SJCRH30 (cell line): Measurements from ENCODE around the gene TIMP3. TPM values are rescaled to one million over a fixed set of nuclear protein-coding genes. Genes with fewer than 3 reads are reported as not detected.

Experiments
- DNase-seq, 2 experiments: peaks; one replicate each; pipeline ENCODE4 v3.0.0-alpha.2; 2015 to 2020
- H3K27ac ChIP-seq: fragments of 250-450 bp; sonication (Bioruptor Pico); 2 replicates; pipeline ENCODE4 v1.5.1; 2020; ENCODE audit warnings: mild to moderate bottlenecking, moderate library complexity
- H3K27me3 ChIP-seq: fragments of 250-450 bp; sonication (Bioruptor Pico); 2 replicates; pipeline ENCODE4 v1.5.1; 2020; ENCODE audit warnings: mild to moderate bottlenecking, moderate library complexity
- H3K36me3 ChIP-seq: fragments of 250-450 bp; sonication (Bioruptor Pico); 2 replicates; pipeline ENCODE4 v1.5.1; 2020; ENCODE audit warnings: mild to moderate bottlenecking, moderate library complexity
- H3K4me1 ChIP-seq: fragments of 250-450 bp; sonication (Bioruptor Pico); 2 replicates; pipeline ENCODE4 v1.5.1; 2020; ENCODE audit warnings: mild to moderate bottlenecking, moderate library complexity
- H3K4me3 ChIP-seq: fragments of 250-450 bp; sonication (Bioruptor Pico); 2 replicates; pipeline ENCODE4 v1.5.1; 2020; ENCODE audit warnings: mild to moderate bottlenecking, moderate library complexity
- H3K9me3 ChIP-seq: fragments of 250-450 bp; sonication (Bioruptor Pico); replicated peaks from 2 replicates; pipeline ENCODE4 v1.5.1; 2020; ENCODE audit warnings: mild to moderate bottlenecking, moderate library complexity
- total RNA-seq: library from RNA; depleted of rRNA; stranded (reverse); fragments of >200 nt; shearing (Covaris generic); gene quantifications from 2 replicates; pipeline ENCODE4 v1.2.3, GENCODE V29; 2014

Gene TIMP3
- total RNA-seq, 1 experiment from 2014 or later = 35.0 TPM

DNA sequence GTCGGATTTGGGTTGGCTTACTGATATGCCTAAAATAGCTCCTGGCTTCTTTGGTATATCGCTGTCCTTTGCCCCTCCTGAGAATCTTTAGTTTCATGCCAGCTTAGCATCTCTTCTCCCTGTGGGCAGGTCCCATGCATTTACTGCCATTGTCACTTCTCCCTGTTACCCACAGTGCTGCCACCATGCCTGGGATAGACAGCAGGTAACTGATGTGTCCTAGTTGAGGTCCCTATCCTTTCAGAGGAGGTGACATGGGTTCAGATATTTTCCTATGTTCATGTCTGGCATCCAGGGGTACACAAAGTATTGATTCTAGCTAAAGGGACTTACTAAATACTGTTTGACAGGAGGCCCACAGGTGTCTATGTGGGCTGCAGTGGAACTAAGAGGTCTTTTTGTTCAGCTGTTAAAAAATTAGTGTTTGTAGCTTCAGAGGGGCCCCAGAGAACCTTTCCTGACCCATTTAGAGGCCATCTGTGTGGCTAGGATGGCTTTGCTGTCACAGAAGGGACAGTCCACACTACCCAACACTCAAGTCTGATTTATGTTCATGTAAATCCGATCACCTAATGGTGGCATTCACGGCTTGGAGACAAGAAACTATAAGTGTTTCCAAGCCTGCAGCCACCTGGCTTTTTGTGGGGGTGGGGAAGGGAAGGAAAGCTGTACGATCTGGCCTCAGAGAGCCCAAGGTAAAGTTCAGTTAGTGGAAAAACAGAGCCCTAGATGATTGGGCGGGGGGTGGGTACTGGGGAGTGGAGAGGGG, 8.5 kb downstream of the TIMP3 start:
- Histone ChIP-seq H3K9me3 (no peaks in the 10 kb centered on the region), H3K4me1 (no peaks in the 10 kb centered on the region)

DNA sequence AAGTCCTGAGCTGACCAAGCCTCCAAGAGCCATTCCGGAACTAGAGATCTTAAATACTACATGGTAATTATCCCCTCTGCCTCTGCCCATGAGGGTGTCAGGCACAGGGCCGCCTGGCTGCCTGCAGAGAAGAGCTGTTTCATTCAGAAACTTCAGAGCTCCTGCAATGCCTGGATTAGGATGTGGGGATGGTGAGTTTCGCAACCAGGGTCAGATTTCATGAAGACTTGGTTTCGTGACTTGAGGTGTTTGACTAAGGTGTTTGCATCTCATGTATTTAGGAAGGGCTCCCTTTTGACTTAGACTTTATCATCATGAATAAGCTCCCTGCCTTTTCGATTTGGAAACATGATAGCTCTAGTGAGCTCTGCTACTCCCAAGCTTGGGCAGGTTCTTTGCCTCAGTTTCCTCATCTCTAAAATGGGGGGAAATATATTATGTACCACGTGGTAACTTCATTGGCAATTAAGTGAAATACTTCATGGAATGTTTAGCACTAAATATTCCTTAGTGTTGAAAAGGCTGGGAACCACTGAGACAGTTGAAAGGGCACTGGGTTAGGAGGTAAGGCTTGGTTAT, 9.1 kb downstream of the TIMP3 start:
- H3K9me3 ChIP-seq = no peaks in the 10 kb centered on the region
- no peaks in the 10 kb centered on the region for H3K27me3 ChIP-seq
- no peak overlapping the region for H3K4me3 ChIP-seq
- no peak overlapping the region for H3K27ac ChIP-seq
- peaks cover 2% of the 10 kb centered on the region; the same call in 1 of the 2 replicates for H3K36me3 ChIP-seq
- peak in 1 of 2 experiments; percentile 24 for DNase-seq
- no peaks in the 10 kb centered on the region for H3K4me1 ChIP-seq

More for the DNA sequence above, 8.5 kb downstream of the TIMP3 start:
- Histone ChIP-seq H3K27ac (no peak overlapping the region), H3K27me3 (no peaks in the 10 kb centered on the region), H3K4me3 (no peak overlapping the region), H3K36me3 (peaks cover 2% of the 10 kb centered on the region; the same call in 1 of the 2 replicates)
- no peak for DNase-seq

DNA sequence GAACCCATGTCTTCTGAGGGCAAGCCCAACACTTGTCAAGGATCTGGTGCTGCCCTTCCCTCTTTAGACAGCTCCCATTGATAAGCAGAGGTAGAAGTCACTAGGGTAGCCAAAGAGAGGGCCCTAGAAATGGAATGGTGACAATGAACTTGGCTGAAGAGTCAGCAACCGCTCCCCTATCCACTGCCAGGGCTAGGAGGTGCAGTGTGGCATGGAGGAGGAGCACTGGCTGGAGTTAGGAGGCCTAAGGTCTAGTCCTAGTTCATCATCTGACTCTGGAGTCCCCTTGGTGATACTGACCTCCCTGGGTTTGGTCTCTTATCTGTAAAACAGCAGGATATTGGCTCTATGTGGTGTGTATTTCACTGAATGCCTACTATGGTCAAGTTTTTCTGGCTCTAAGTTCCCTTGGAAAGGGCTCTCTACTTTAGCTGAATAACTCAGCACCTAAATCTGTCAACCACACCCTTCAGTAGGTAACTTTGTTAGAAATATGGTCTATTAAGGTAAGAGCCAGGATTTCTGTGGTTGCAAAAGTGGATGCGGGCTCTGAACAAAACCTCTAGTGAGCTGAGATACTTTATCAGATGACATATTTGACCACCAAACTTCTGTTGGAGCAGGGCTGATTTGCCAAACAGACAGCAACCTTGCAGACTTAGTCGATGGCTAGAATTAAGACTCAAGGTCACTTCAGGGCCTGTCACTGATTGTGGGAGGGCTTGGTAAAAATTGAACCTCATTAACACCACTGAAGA, 10.5 kb downstream of the TIMP3 start:
- no peak for DNase-seq
- Histone ChIP-seq H3K27ac (no peak overlapping the region), H3K4me3 (no peak overlapping the region), H3K36me3 (peaks cover 2% of the 10 kb centered on the region; the same call in 1 of the 2 replicates), H3K9me3 (no peaks in the 10 kb centered on the region), H3K4me1 (no peaks in the 10 kb centered on the region), H3K27me3 (no peaks in the 10 kb centered on the region)

DNA sequence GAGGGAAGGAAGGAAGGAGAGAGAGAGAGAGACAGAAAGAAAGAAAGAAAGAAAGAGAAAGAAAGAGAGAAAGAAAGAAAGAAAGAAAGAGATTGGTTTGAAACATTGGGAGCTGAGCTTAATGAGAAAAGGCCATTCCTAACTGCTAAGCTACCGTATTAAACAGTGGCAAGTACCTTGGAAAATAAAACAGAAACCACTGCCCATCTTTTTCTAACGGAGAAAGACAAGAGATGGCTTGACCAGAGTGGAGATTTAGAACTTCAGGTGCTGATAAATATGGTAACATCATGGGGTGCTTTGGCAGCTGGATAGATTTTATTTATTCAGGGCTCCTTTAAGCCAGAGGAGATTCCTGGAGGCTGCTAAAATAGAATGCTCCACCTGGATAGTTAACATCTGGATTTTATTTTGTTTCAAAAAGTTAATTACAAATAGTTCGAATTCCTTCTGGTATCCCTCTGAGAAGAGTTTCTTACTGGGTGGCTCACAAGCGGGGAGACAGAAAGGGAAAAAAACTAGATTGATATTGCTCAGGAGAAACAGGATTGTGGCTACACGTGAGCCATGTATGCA, 12.9 kb downstream of the TIMP3 start:
- Histone ChIP-seq H3K27ac (no peak overlapping the region), H3K4me3 (no peak overlapping the region), H3K4me1 (no peaks in the 10 kb centered on the region), H3K36me3 (no peaks in the 10 kb centered on the region), H3K9me3 (no peaks in the 10 kb centered on the region), H3K27me3 (no peaks in the 10 kb centered on the region)
- DNase-seq = no peak

DNA sequence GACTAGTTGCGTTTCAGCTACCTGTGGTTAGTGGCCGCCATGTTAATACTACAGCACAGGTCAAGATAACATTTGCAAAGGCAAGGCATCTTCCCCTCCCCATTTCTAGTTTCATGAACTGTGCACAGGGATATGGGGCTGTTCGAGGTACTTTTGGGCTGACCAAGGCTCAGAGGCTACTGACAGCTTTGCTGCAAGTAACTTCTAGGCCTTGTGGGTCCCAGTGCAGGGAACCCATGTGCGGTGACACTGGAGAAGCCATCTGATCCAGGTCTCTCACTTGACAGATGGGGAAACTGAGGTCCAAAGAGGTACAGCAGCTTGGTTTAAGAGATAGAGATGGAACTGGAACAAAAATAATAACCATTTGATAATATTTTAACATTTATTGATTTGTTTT, 13.6 kb downstream of the TIMP3 start:
- no peaks in the 10 kb centered on the region for H3K9me3 ChIP-seq
- H3K27me3 ChIP-seq = no peaks in the 10 kb centered on the region
- H3K27ac ChIP-seq = no peak overlapping the region
- H3K4me3 ChIP-seq = no peak overlapping the region
- no peaks in the 10 kb centered on the region for H3K36me3 ChIP-seq
- H3K4me1 ChIP-seq = no peaks in the 10 kb centered on the region
- DNase-seq = no peak

DNA sequence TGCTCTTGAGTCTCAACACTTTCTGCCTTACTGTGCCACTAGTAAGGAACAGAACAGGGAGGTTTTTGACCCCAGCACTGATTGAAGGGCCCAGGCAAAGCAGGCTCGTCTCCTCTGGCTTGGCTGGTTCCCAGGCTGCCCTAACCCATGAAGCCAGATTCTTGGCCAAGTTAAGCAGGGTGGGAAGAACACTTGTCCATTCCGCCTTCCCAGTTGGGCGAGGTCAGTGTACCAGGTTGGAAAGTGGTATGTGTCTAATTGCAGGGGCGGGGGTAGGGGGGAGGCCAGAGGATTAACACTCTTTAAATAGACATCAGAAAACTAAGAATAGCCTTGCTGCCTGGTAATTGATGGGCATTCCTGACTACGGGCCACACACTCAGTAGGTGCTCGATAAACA, 14.4 kb downstream of the TIMP3 start:
- H3K4me1 ChIP-seq = no peaks in the 10 kb centered on the region
- H3K4me3 ChIP-seq = no peak overlapping the region
- no peaks in the 10 kb centered on the region for H3K36me3 ChIP-seq
- H3K27me3 ChIP-seq = no peaks in the 10 kb centered on the region
- no peaks in the 10 kb centered on the region for H3K9me3 ChIP-seq
- DNase-seq = no peak
- no peak overlapping the region for H3K27ac ChIP-seq

DNA sequence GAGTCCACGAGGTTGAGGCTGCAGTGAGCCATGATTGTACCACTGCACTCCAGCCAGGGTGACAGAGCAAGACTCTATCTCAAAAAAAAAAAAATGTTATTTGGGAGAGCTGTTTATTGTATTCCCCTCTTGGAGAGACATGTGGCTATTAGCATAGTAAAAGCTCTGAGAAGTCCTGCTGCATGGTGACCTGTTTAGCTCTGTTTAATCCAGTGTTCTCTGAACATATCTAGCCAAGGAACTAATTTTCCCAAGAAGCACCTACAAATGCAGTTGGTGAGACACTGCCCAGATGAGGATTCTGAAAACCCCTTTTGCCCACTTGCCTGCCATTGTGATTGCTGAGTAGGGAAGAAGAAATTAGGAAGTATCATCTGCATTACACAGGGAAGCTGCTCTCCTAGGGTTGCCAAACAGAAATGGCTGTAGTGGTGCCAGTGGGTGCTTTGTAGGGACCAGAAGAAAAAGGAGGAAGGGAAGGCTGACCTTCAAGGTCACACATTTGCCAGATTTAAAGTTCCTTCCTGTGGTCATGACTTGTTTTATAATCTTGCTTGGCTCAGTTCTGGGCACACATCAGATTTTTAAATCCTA, 15.7 kb downstream of the TIMP3 start:
- H3K27ac ChIP-seq = no peak overlapping the region
- DNase-seq = no peak
- no peaks in the 10 kb centered on the region for H3K9me3 ChIP-seq
- no peaks in the 10 kb centered on the region for H3K4me1 ChIP-seq
- H3K36me3 ChIP-seq = no peaks in the 10 kb centered on the region; the same call in 1 of the 2 replicates
- H3K4me3 ChIP-seq = no peak overlapping the region
- no peaks in the 10 kb centered on the region for H3K27me3 ChIP-seq

DNA sequence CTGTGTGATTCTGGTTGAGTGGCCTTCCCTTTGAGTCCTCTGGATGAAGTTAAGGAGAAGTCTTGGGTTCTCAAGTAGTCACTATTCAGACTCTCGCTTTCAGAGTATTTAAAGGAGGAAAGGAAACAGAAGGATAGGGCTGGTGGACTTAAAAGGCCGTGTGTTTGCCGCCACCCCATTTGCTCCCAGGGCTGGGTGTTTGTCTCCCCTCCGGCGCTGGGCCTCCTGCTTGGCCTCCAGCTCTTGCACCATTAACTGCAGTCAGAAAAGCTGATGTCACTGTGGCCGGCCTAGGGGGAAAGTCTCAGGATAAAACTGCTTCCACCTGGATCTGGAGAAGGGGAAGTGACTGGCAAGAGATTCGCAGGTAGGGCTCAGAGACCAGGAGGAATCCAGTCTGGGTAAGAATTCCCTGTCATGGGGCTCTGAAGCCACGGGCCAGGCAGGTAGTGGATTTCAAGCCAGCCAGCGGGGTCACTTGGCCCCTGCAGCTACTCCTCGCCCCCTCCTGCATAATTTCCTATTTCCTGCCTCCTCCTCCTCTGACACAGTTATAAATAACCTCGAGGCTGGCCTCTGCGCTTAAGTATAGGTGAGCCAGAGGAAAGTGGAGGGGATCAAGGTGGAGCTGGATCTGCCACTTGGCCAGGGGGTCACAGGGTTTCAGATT, 17.1 kb downstream of the TIMP3 start:
- H3K9me3 ChIP-seq = no peaks in the 10 kb centered on the region
- no peaks in the 10 kb centered on the region for H3K27me3 ChIP-seq
- H3K27ac ChIP-seq = no peak overlapping the region
- no peaks in the 10 kb centered on the region for H3K4me1 ChIP-seq
- no peak overlapping the region for H3K4me3 ChIP-seq
- H3K36me3 ChIP-seq = peaks cover 2% of the 10 kb centered on the region; the same call in 1 of the 2 replicates
- no peak for DNase-seq

DNA sequence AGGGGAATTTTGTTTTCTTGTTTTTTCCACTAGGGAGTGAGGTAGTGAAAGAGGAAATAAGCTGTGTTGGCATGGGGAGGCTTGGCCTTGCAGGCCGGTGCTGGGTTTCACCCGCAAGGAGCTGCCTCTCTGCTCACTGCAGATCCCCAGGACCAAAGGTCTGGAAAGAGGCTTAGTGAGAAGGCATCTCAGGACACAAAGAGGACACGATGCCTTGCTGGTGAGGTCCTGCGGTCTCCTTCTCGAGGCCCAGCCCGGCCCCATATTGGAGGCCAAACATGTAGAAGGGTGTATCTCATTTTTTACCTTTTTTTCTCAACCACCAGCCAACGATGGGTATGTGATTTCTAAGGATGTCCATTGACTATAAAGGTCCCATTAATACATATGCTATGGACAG, 17.6 kb downstream of the TIMP3 start:
- no peak for DNase-seq
- no peaks in the 10 kb centered on the region for H3K9me3 ChIP-seq
- no peak overlapping the region for H3K27ac ChIP-seq
- no peak overlapping the region for H3K4me3 ChIP-seq
- H3K4me1 ChIP-seq = no peaks in the 10 kb centered on the region
- H3K36me3 ChIP-seq = peaks cover 2% of the 10 kb centered on the region; the same call in 1 of the 2 replicates
- no peaks in the 10 kb centered on the region for H3K27me3 ChIP-seq

DNA sequence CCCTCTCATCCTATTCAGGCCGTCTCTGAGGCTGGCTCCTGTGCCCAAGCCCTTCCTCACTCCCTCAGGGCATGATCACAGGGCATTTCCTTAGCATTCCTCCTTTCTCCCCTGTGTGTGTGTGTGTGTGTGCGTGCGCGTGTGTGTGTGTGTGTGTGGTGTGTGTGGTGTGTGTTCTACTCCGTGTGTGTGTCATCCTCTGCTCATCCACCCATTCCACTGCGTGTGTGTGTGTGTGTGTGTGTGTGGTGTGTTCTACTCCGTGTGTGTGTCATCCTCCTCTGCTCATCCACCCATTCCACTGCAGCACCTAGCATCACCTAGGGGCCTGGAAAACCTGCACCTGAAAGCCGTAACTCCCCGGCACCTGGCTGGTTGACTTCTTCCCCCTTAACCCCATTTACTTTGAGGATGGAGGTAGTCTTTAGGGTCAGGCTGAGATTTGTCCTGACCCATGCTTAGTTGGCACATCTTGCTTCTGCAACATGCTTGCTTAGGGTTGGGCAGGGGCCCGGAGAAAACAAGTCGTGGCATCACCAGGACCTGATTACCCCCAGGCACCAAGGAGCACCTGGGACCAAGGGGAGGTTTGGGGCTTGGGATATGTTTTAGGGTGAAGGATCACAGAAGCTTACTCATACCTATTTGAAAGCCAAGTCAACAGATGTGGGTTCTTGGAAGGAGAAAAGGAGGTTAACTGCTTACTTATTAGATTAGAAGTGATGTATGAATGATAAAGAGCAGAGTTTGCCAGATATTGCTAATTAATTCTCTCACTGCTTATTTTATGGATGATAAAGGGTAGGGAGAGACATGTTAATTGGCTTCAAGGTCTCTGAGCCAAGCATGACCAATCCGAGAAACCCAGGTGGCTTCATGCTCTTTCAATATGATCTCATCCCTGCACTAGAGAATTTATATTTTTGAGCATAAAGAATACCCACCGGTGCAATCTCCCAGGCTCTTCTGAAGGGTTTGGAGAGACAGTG, 18.9 kb downstream of the TIMP3 start:
- H3K27me3 ChIP-seq = no peaks in the 10 kb centered on the region
- DNase-seq = no peak
- no peak overlapping the region for H3K4me3 ChIP-seq
- no peak overlapping the region for H3K27ac ChIP-seq
- no peaks in the 10 kb centered on the region for H3K4me1 ChIP-seq
- peaks cover 2% of the 10 kb centered on the region; the same call in 1 of the 2 replicates for H3K36me3 ChIP-seq
- no peaks in the 10 kb centered on the region for H3K9me3 ChIP-seq

DNA sequence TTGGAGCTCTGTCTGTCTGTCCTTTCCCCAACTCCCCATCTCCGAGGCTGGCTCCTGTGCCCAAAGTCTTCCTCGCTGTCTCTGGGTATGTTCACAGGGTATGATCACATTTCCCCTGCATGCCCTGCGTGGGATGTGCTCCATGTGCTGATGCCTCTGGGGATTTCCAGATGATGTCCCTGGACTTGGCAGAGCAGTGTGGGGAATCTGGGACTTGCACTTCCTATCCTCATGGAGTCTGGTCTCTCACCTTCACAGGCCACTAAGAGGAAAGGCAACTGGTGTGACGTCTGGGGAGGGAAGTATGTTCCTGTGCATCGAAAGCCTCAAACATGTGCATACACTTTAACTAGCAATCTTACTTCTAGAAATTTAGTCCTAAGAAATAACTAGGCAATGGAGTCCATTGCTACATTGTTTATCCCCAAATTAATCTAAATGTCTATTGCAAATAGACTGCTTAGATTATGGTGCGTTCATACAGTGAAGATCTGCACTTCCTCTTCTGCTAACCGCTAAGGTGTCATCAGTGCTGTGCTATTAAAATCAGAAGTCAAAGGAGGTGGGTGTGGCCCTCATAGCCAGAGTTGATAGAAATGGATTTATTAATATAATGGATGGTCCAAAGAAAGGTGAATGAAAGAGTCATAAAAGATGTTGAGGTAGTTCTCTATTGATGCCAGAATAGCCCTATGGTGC, 20.8 kb downstream of the TIMP3 start:
- Histone ChIP-seq H3K4me1 (no peaks in the 10 kb centered on the region), H3K27me3 (no peaks in the 10 kb centered on the region), H3K4me3 (no peak overlapping the region), H3K27ac (no peak overlapping the region), H3K9me3 (no peaks in the 10 kb centered on the region), H3K36me3 (peaks cover 2% of the 10 kb centered on the region; the same call in 1 of the 2 replicates)
- DNase-seq = no peak

DNA sequence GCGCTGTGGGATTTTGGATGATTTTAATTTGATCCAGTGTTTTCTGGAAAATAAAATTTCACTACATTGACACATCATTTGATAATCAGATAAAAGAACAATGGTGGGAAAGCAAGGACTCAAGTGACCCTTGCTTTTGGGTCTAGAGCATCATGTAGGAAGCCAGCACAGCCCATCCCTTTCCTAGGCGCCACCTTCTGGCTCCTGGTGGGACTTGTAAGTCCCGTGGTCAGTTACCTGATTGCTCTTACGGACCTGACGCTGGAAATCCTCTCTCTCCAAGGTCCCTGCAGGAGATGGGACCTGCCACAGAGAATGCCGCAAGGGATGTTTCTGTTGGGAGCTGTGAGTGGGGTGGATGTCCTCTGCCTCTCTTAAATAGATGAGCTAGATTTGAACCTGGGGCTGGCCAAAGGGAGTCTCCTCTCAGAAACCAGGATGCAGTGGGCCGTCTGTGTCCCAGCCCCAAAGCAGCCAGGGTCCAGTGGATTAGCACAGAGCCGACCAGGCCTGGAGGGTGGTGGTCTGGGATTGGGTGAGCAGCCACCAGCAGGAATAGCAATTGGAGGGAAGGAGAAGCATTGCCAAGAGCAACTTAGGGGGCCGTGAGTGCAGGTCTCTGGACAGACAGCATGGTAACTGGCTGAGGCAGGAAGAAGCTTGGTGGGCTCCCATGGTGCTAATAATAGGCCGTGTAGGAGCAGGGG, 21.7 kb downstream of the TIMP3 start:
- DNase-seq = peak in 1 of 2 experiments; percentile 45
- Histone ChIP-seq H3K27me3 (no peaks in the 10 kb centered on the region), H3K27ac (no peak overlapping the region), H3K9me3 (no peaks in the 10 kb centered on the region), H3K36me3 (peaks cover 2% of the 10 kb centered on the region; the same call in 1 of the 2 replicates), H3K4me3 (no peak overlapping the region), H3K4me1 (no peaks in the 10 kb centered on the region)
